Progenitor cell of endocrine pancreas (in vitro differentiated cells): ENCODE results near the gene MERTK. TPM values are rescaled to one million over a fixed set of nuclear protein-coding genes. Genes with fewer than 3 reads are reported as not detected.
"Not testable (repeated sequence)": the region's sequence is repeated elsewhere in the genome, so short reads cannot be mapped to it uniquely, and the experiment has no call there.

ENCODE experiments used
- DNase-seq: peaks from one replicate; pipeline ENCODE4 v3.0.0; 2021; ENCODE audit warnings: low spot score; ENCODE audit not compliant: unreplicated experiment
- H3K27ac Mint-ChIP-seq: 2 replicates; pipeline ENCODE4 v1.8.0; 2021; ENCODE audit warnings: mild to moderate bottlenecking, moderate library complexity, mixed read lengths
- H3K27me3 Mint-ChIP-seq: 2 replicates; pipeline ENCODE4 v1.8.0; 2021; ENCODE audit warnings: mixed read lengths
- H3K36me3 Mint-ChIP-seq: 2 replicates; pipeline ENCODE4 v1.8.0; 2022; ENCODE audit warnings: mixed read lengths; ENCODE audit not compliant: insufficient read depth
- H3K4me1 Mint-ChIP-seq: 2 replicates; pipeline ENCODE4 v1.8.0; 2021; ENCODE audit warnings: low read depth, mixed read lengths
- H3K4me3 Mint-ChIP-seq: 2 replicates; pipeline ENCODE4 v1.8.0; 2021; ENCODE audit warnings: low read depth, mild to moderate bottlenecking, moderate library complexity, mixed read lengths
- H3K9me3 Mint-ChIP-seq: 2 replicates; pipeline ENCODE4 v1.8.0; 2021; ENCODE audit warnings: low read depth, mixed read lengths
- CTCF ChIP-seq: fragments of 200-600 bp; sonication (generic); IDR thresholded peaks from one replicate; pipeline ENCODE4 v1.5.0; 2021; ENCODE audit warnings: antibody characterized with exemption, mild to moderate bottlenecking; ENCODE audit not compliant: unreplicated experiment
- total RNA-seq: library from RNA; stranded (reverse); gene quantifications from 2 replicates; pipeline ENCODE4 v1.2.1, GENCODE V29; 2021

Gene MERTK
- total RNA-seq, 1 donor from 2014 or later, result 20.1 TPM

DNA sequence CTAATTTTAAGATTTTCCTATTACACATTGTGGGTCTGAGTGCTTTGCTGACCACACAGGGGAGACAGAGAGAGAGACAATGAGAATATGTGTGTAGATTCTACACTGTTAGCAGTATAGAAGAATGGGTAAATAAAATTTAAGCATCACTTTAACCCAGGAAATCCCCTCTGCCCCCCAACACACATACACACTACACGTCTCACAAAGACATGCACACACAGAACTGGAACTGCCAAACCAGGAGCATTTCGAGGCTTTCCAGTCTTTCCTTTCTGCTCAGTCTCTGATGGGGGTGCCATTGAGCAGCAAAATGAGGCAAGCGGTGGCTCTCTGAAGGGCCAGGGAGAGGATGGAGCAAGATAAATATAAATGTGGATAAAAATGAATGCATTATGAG, 2.5 kb downstream of the MERTK start:
- no peaks in the 10 kb centered on the region for H3K36me3 Mint-ChIP-seq
- peak overlapping the region; percentile 21 for H3K27ac Mint-ChIP-seq
- TF ChIP-seq CTCF, result peak; percentile 32
- DNase-seq, result no peak
- peak overlapping the region; percentile 53 for H3K4me3 Mint-ChIP-seq
- H3K9me3 Mint-ChIP-seq, result no peaks in the 10 kb centered on the region
- no peaks in the 10 kb centered on the region for H3K27me3 Mint-ChIP-seq
- peaks cover 27% of the 10 kb centered on the region for H3K4me1 Mint-ChIP-seq

DNA sequence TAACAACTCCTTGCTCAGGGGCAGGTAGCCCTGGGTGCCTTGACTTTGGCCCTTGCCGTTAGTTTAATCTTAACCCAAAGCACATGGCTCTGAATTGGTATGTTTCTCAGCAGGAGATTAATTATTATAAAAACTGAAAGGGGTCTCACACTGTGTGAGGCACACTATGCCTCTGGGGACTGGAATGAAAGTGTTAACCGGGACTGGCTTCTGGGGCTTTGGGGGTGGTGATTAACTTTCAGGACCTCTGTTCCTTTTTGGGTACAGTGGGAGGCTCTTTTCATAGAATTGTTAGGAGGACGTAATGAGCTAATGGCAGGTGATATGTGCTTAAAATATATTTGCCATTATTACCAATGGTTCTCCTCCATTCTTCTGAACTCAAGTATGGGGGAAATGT, 5.1 kb downstream of the MERTK start:
- peaks cover 44% of the 10 kb centered on the region for H3K4me1 Mint-ChIP-seq
- H3K27ac Mint-ChIP-seq, result peak overlapping the region; percentile 90
- peak overlapping the region; percentile 16 for H3K4me3 Mint-ChIP-seq
- no peaks in the 10 kb centered on the region for H3K9me3 Mint-ChIP-seq
- no peaks in the 10 kb centered on the region for H3K27me3 Mint-ChIP-seq
- DNase-seq, result no peak
- TF ChIP-seq CTCF, result no peak
- no peaks in the 10 kb centered on the region for H3K36me3 Mint-ChIP-seq

DNA sequence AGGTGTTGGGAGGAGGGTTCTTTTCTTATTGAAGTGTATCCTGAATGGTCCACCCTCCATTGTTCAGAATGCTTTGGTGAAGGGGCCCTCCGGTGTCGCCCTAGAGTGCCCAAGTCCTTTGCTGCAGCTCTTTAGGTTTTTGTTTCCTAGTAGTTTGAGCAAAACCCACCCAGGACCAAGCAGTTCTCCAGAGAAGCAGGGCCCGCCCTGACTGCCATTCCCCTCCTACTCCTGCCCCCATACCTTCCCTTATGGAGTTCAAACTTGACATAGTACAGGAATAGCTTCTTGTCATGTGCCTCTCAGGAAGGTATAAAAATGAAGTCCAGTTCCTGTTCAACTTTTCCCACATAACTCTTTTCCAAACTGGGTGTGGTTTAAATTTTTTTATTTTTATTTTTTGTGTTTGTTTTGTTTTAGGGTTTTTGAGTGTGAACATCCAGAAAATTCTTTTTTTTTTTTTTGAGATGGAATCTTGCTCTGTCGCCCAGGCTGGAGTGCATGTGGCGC, 5.6 kb downstream of the MERTK start:
- H3K27ac Mint-ChIP-seq, result no peak overlapping the region
- no peak overlapping the region for H3K4me3 Mint-ChIP-seq
- no peaks in the 10 kb centered on the region for H3K9me3 Mint-ChIP-seq
- no peaks in the 10 kb centered on the region for H3K36me3 Mint-ChIP-seq
- no peaks in the 10 kb centered on the region for H3K27me3 Mint-ChIP-seq
- TF ChIP-seq CTCF, result no peak
- H3K4me1 Mint-ChIP-seq, result peaks cover 48% of the 10 kb centered on the region
- DNase-seq, result no peak

- DNase-seq, result no peak
- H3K4me3 Mint-ChIP-seq, result no peak overlapping the region
- no peak for TF ChIP-seq CTCF
- H3K27me3 Mint-ChIP-seq, result no peaks in the 10 kb centered on the region
- no peaks in the 10 kb centered on the region for H3K36me3 Mint-ChIP-seq
- peaks cover 53% of the 10 kb centered on the region for H3K4me1 Mint-ChIP-seq
- H3K9me3 Mint-ChIP-seq, result no peaks in the 10 kb centered on the region
- no peak overlapping the region for H3K27ac Mint-ChIP-seq
These were observed 6.5 kb downstream of the MERTK start for GRCh38 chr2:111904726-111905474.

GRCh38 chr2:111905475-111905869, 7.1 kb downstream of the MERTK start:
- not testable (repeated sequence) for H3K27ac Mint-ChIP-seq, H3K4me3 Mint-ChIP-seq

More at GRCh38 chr2:111905475-111905869, 7.1 kb downstream of the MERTK start:
- H3K27me3 Mint-ChIP-seq, H3K9me3 Mint-ChIP-seq, DNase-seq, H3K36me3 Mint-ChIP-seq: not testable (repeated sequence)
- H3K4me1 Mint-ChIP-seq, result peaks cover 54% of the 10 kb centered on the region
